Endodermal cell (in vitro differentiated cells): Measurements from ENCODE around the gene GOLGA8G. TPM values are rescaled to one million over a fixed set of nuclear protein-coding genes. Genes with fewer than 3 reads are reported as not detected.
A peak's percentile ranks its signal among the peaks of the same experiment; 100 is the strongest.
"Not testable (repeated sequence)": the region's sequence is repeated elsewhere in the genome, so short reads cannot be mapped to it uniquely, and the experiment has no call there.

ENCODE experiments used
- DNase-seq: peaks from one replicate; pipeline ENCODE4 v3.0.0-alpha.2; 2017
- H3K27ac ChIP-seq: 2 replicates; pipeline ENCODE4 v1.5.1; 2013; ENCODE audit warnings: mild to moderate bottlenecking, low read depth, low read length, moderate library complexity
- H3K27me3 ChIP-seq: 2 replicates; pipeline ENCODE4 v1.6.1; 2013; ENCODE audit warnings: mild to moderate bottlenecking, low read length, moderate library complexity; ENCODE audit not compliant: insufficient read depth, control insufficient read depth, poor library complexity, severe bottlenecking
- H3K36me3 ChIP-seq: 2 replicates; pipeline ENCODE4 v1.7.0; 2013; ENCODE audit warnings: mild to moderate bottlenecking, low read length, moderate library complexity; ENCODE audit not compliant: control insufficient read depth, insufficient read depth
- H3K4me1 ChIP-seq: one replicate; pipeline ENCODE4 v1.7.0; 2013; ENCODE audit warnings: low read length; ENCODE audit not compliant: control insufficient read depth, insufficient read depth
- H3K4me3 ChIP-seq: 2 replicates; pipeline ENCODE4 v1.5.1; 2013; ENCODE audit warnings: mild to moderate bottlenecking, low read length, moderate library complexity
- H3K9ac ChIP-seq: 2 replicates; pipeline ENCODE4 v1.6.1; 2013; ENCODE audit warnings: mild to moderate bottlenecking, low read length, moderate library complexity; ENCODE audit not compliant: poor library complexity, severe bottlenecking; ENCODE audit errors: extremely low read depth
- H3K9me3 ChIP-seq: 2 replicates; pipeline ENCODE4 v1.6.1; 2013; ENCODE audit warnings: mild to moderate bottlenecking, low read length, moderate library complexity; ENCODE audit not compliant: control insufficient read depth
- H3K27ac Mint-ChIP-seq: 2 replicates; pipeline ENCODE4 v1.8.0; 2020; ENCODE audit warnings: mixed read lengths
- H3K27me3 Mint-ChIP-seq: 2 replicates; pipeline ENCODE4 v1.8.0; 2021; ENCODE audit warnings: mild to moderate bottlenecking, mixed read lengths; ENCODE audit not compliant: insufficient read depth
- H3K36me3 Mint-ChIP-seq: 2 replicates; pipeline ENCODE4 v1.8.0; 2020; ENCODE audit warnings: low read depth, mixed read lengths
- H3K4me1 Mint-ChIP-seq: 2 replicates; pipeline ENCODE4 v1.8.0; 2020; ENCODE audit warnings: mixed read lengths
- H3K4me3 Mint-ChIP-seq: 2 replicates; pipeline ENCODE4 v1.8.0; 2020; ENCODE audit warnings: mild to moderate bottlenecking, moderate library complexity, mixed read lengths
- H3K9me3 Mint-ChIP-seq: 2 replicates; pipeline ENCODE4 v1.8.0; 2020; ENCODE audit warnings: mild to moderate bottlenecking, mixed read lengths
- WGBS, 2 experiments: methylation state at CpG; one replicate each; pipeline versions ENCODE4 v1.1.5 to v1.1.7; 2013; ENCODE audit warnings: missing lambda C conversion rate in 2 of 2, mixed read lengths in 1 of 2; ENCODE audit not compliant: insufficient coverage in 1 of 2, insufficient read length in 1 of 2; 5-methylcytosine and 5-hydroxymethylcytosine counted together
- long read RNA-seq, 4 experiments: library from polyadenylated mRNA in 2 of 4; library from RNA in 1 of 4; library from capped mRNA in 1 of 4; stranded (forward) in 3 of 4; unstranded in 1 of 4; transcript quantifications; one replicate each; pipeline ENCODE4 v2.0.0, GENCODE V29; 2020 to 2021; ENCODE audit warnings: inconsistent platforms in 1 of 4
- polyA plus RNA-seq, 2 experiments: library from polyadenylated mRNA; stranded (reverse); fragments of 50-300 nt; gene quantifications; one replicate each; pipeline ENCODE4 v1.2.3, GENCODE V29; 2013
- total RNA-seq, 2 donors: library from RNA; stranded (reverse); fragmentation: NEBNext Ultra II Directional in 1 of 2; extraction: Animal tissue kit (Norgen Biotek cat#: 25700) in 1 of 2; gene quantifications; 2 replicates in 1 of 2; 3 replicates in 1 of 2; pipeline ENCODE4 v1.2.1, GENCODE V29; 2021

GOLGA8G gene, protein sequence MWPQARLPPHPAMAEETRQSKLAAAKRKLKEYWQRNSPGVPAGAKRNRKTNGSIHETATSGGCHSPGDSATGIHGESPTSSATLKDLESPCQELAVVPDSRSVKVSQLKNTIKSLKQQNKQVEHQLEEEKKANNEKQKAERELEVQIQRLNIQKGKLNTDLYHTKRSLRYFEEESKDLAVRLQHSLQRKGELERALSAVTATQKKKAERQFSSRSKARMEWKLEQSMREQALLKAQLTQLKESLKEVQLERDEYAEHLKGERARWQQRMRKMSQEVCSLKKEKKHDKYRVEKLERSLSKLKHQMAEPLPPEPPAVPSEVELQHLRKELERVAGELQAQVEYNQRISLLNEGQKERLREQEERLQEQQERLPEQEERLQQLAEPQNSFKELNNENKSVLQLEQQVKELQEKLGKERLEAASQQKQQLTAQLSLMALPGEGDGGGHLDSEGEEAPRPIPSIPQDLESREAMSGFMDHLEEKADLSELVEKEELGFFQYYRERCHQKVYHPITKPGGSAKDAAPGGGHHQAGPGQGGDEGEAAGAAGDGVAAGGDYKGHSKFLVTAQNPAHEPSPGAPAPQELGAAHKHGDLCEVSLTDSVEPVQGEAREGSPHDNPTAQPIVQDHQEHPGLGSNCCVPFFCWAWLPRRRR
- total RNA-seq, result not detected
- polyA plus RNA-seq (2013, experiment 1 of 2), result not detected
- not detected for polyA plus RNA-seq (2013, experiment 2 of 2)
- long read RNA-seq, experiment 1, result 0 reads
- long read RNA-seq, experiment 2, result 0 reads
- long read RNA-seq, experiment 3, result 0 reads
- long read RNA-seq, experiment 4, result 0 reads

DNA sequence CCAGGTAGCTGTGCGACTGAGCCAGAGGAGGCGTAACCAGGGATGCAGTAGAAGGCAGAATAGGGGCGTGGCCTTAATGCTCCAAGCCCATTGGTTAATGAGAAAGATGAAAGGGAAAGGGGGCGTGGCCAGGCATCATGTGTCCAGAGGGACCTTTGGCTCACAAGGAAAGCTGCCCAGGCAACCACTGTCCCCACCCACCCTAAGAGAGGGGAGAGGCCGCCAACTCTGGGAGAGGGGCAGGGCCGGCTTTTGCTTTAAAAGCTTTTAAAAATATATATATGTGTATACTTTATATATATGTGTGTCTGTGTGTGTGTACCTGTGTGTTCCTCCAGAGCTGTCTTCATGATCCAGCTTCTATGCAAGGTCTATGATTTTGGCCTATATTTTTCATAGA is at the start of gene GOLGA8G:
Gene GOLGA8G (minus strand): TSS at position 18 of the 400 bp plus-strand sequence. CDS start 62 bp downstream, outside the sequence.
- not testable (repeated sequence) for H3K9me3 Mint-ChIP-seq, H3K4me3 Mint-ChIP-seq, H3K4me3 ChIP-seq, H3K4me1 ChIP-seq, H3K27me3 ChIP-seq, H3K4me1 Mint-ChIP-seq, H3K27me3 Mint-ChIP-seq, H3K36me3 ChIP-seq, H3K27ac Mint-ChIP-seq, H3K36me3 Mint-ChIP-seq, H3K9me3 ChIP-seq, H3K9ac ChIP-seq, H3K27ac ChIP-seq
- WGBS, 2 experiments, result 83 to 100% methylated on average over 1 of the region's 6 CpGs
- DNase-seq, result peak; percentile 14

DNA sequence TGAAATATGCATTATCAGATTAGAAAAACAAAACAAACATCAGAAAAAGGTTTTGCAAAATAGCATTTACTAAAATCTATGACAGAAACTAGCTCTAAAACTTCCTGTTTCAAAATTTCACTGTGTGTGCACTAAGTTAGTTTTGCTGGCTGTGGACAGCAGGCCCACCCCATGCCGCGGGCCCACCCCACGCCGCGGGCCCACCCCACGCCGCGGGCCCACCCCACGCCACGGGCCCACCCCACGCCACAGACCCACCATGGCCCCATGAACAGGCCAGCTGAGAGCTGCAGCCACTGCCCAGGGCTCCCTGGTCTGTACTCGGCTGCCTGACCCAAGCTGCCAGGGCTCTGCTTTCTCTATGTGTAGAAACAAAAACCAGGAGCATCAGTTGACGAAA is 40.6 kb upstream of the GOLGA8G start:
- H3K27ac ChIP-seq, H3K27me3 Mint-ChIP-seq, DNase-seq, H3K9ac ChIP-seq, H3K36me3 ChIP-seq, H3K4me3 ChIP-seq, H3K4me1 Mint-ChIP-seq, H3K4me3 Mint-ChIP-seq, H3K9me3 Mint-ChIP-seq, H3K27me3 ChIP-seq, H3K4me1 ChIP-seq, H3K9me3 ChIP-seq, H3K27ac Mint-ChIP-seq, H3K36me3 Mint-ChIP-seq: not testable (repeated sequence)
- 94% methylated on average over 5 of the region's 13 CpGs; no CpG with 5 or more reads in 1 of the 2 experiments for WGBS, 2 experiments

DNA sequence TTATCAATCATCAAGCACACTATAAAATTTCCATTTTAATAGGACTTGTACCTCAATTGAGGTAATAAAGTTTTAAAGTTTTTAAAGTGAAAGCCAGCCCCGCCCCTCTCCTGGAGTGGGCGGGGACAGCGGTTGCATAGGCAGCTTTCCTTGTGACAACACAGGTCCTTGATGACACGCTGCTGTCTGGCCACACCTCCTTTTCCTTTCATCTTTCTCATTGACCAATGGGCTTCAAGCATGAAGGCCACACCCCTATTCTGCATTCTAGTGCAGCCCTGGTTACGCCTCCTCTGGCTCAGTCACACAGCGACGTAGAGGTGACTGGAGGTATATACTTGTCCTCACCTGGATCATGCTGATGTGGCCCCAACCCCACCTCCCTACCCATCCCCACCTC is 20.5 kb upstream of the GOLGA8G start, which contains the start of gene GOLGA6L25:
Gene GOLGA6L25 (plus strand): TSS at position 301 of the 400 bp plus-strand sequence. CDS start 61 bp downstream, at position 362.
- H3K27ac Mint-ChIP-seq, H3K27me3 ChIP-seq, H3K4me1 Mint-ChIP-seq, H3K36me3 Mint-ChIP-seq, H3K9me3 ChIP-seq, H3K27me3 Mint-ChIP-seq, H3K4me3 Mint-ChIP-seq, H3K4me3 ChIP-seq, H3K36me3 ChIP-seq, H3K9me3 Mint-ChIP-seq, H3K9ac ChIP-seq, H3K27ac ChIP-seq, DNase-seq, H3K4me1 ChIP-seq: not testable (repeated sequence)
- no CpG with 5 or more reads among the region's 7 CpGs for WGBS, 2 experiments

DNA sequence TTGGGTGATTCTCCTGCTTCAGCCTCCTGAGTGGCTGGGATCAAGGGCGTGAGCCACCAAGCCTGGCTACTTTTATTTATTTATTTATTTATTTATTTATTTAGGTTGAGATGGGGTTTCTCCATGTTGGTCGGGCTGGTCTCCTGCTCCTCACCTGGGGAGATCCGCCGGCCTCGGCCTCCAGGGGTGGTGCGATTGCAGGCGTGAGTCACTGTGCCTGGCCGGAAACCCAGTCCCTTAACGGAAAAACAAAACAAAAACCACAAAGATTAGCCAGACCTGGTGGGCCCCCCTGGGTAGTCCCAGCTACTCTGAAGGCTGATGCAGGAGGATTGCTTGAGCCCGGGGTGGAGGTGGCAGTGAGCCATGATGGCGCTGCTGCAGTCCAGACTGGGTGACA is 17.6 kb downstream of the GOLGA8G start:
- not testable (repeated sequence) for H3K9ac ChIP-seq, H3K27ac ChIP-seq, H3K27me3 ChIP-seq, DNase-seq, H3K9me3 Mint-ChIP-seq, H3K4me1 Mint-ChIP-seq, H3K27ac Mint-ChIP-seq, H3K9me3 ChIP-seq, H3K4me3 Mint-ChIP-seq, H3K27me3 Mint-ChIP-seq, H3K36me3 ChIP-seq, H3K4me3 ChIP-seq, H3K36me3 Mint-ChIP-seq, H3K4me1 ChIP-seq
- WGBS, 2 experiments, result no CpG with 5 or more reads among the region's 11 CpGs

DNA sequence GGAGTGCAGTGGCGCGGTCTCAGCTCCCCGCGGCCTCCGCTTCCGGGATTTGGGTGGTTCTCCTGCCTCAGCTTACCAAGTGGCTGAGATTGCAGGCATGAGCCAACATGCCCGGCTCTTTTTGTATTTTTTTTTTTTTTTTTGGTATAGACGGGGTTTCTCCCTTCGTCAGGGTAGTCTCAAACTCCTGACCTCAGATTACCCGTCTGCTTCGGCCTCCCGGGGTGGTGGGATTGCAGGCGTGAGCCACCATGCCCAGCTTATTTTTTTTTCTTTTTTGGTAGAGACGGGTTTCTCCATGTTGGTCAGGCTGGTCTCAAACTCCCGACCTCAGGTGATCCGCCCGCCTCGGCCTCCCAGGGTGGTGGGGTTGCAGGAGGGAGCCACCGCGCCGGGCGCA is 18.6 kb downstream of the GOLGA8G start:
- H3K4me1 ChIP-seq, H3K9ac ChIP-seq, H3K27me3 Mint-ChIP-seq, H3K27ac ChIP-seq, H3K36me3 Mint-ChIP-seq, H3K4me1 Mint-ChIP-seq, H3K36me3 ChIP-seq, H3K27me3 ChIP-seq, H3K4me3 Mint-ChIP-seq, H3K9me3 Mint-ChIP-seq, H3K9me3 ChIP-seq, H3K27ac Mint-ChIP-seq, H3K4me3 ChIP-seq, DNase-seq: not testable (repeated sequence)
- WGBS, 2 experiments, result 93% methylated on average over 6 of the region's 22 CpGs; no CpG with 5 or more reads in 1 of the 2 experiments

DNA sequence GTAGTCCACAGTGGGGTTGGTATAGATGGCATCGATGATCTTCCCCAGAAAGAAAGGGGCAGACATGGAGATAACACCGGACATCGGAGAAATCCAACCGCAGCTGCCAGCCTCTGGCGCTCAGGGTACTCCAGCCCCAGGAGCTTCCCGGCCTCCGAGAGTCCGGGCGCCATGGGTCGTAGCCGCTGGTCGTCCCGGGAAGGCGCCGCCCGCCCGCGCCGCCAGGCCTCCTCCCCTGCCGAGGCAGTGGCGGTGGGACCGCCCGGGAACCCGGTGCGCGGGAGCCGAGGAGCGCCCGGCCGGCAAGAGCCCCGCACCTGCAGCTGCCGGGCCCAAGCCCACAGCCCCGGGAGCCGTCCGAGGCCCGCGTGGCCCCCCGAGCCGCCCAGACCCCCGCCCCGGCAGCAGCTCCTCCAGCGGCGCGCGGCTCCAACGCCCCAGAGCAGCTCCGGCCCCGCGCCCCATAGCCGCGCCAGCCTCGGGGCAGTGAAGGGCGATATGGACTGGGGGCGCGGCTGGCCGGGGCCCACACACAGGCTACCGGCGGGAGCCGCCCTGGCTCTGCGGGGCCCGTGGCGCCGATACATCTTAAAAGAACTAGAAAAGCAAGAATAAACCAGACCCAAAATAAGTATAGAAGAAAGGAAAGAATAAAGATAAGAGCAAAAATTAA is 24.4 kb downstream of the GOLGA8G start:
- not testable (repeated sequence) for H3K27me3 Mint-ChIP-seq

More for the DNA sequence above, 24.4 kb downstream of the GOLGA8G start:
- H3K4me1 Mint-ChIP-seq, H3K27me3 ChIP-seq, H3K27ac ChIP-seq, H3K4me3 ChIP-seq, H3K27ac Mint-ChIP-seq, H3K36me3 ChIP-seq, DNase-seq, H3K9me3 Mint-ChIP-seq, H3K4me3 Mint-ChIP-seq, H3K4me1 ChIP-seq, H3K9me3 ChIP-seq, H3K9ac ChIP-seq, H3K36me3 Mint-ChIP-seq: not testable (repeated sequence)
- 3% methylated on average over 6 of the region's 63 CpGs; no CpG with 5 or more reads in 1 of the 2 experiments for WGBS, 2 experiments
